ENCODE results near the gene HS6ST1.

Gene HS6ST1

GRCh38 chr2:128357506-128358370 lies 39.1 kb upstream of the HS6ST1 start:
- Histone ChIP-seq H3K4me1 (no peaks in the 10 kb centered on the region), H3K9ac (no peak overlapping the region), H2AFZ (no peak overlapping the region), H3K9me3 (ENCODE audit: control insufficient read depth, low read length) (no peaks in the 10 kb centered on the region), H3K4me3 (ENCODE audit: low read depth, low read length) (no peak overlapping the region), H3K36me3 (ENCODE audit: control insufficient read depth, insufficient read depth, low read length) (no peaks in the 10 kb centered on the region), H3K27me3 (ENCODE audit: control insufficient read depth, insufficient read depth, low read length) (no peaks in the 10 kb centered on the region), H3K27ac (no peak overlapping the region), H3K4me2 (ENCODE audit: low read length) (no peak overlapping the region), H3K79me2 (no peaks in the 10 kb centered on the region)
- TF ChIP-seq, protein P1, sequence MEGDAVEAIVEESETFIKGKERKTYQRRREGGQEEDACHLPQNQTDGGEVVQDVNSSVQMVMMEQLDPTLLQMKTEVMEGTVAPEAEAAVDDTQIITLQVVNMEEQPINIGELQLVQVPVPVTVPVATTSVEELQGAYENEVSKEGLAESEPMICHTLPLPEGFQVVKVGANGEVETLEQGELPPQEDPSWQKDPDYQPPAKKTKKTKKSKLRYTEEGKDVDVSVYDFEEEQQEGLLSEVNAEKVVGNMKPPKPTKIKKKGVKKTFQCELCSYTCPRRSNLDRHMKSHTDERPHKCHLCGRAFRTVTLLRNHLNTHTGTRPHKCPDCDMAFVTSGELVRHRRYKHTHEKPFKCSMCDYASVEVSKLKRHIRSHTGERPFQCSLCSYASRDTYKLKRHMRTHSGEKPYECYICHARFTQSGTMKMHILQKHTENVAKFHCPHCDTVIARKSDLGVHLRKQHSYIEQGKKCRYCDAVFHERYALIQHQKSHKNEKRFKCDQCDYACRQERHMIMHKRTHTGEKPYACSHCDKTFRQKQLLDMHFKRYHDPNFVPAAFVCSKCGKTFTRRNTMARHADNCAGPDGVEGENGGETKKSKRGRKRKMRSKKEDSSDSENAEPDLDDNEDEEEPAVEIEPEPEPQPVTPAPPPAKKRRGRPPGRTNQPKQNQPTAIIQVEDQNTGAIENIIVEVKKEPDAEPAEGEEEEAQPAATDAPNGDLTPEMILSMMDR (IDR thresholded peaks at IDR 0.05), result no peak

DNA sequence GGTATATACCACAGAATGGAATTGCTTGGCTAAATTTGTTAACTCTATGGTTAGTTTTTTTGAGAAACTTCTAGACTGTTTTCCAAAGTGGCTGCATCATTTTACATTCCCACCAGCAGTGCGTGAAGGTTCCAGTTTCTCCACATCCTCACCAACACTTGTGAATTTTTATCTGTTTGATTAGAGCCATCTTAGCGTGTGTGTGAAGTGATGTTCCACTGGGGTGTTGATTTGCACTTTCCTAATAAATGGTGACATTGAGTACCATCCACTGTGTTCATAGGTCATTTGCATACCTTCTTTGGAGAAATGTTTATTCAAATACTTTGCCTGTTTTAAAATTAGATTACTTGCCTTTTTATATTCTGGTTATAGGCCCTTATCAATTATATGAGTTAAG lies 37.5 kb upstream of the HS6ST1 start:
- no peaks in the 10 kb centered on the region for H3K4me1 ChIP-seq
- no peak overlapping the region for H2AFZ ChIP-seq
- no peaks in the 10 kb centered on the region for H3K9me3 ChIP-seq (ENCODE audit: control insufficient read depth, low read length)
- H3K9ac ChIP-seq, result no peak overlapping the region
- H3K27ac ChIP-seq, result no peak overlapping the region
- TF ChIP-seq, protein P1 (IDR thresholded peaks at IDR 0.05), result no peak
- H3K79me2 ChIP-seq, result no peaks in the 10 kb centered on the region
- H3K27me3 ChIP-seq (ENCODE audit: control insufficient read depth, insufficient read depth, low read length), result no peaks in the 10 kb centered on the region
- H3K4me3 ChIP-seq (ENCODE audit: low read depth, low read length), result no peak overlapping the region
- H3K4me2 ChIP-seq (ENCODE audit: low read length), result no peak overlapping the region
- H3K36me3 ChIP-seq (ENCODE audit: control insufficient read depth, insufficient read depth, low read length), result no peaks in the 10 kb centered on the region

DNA sequence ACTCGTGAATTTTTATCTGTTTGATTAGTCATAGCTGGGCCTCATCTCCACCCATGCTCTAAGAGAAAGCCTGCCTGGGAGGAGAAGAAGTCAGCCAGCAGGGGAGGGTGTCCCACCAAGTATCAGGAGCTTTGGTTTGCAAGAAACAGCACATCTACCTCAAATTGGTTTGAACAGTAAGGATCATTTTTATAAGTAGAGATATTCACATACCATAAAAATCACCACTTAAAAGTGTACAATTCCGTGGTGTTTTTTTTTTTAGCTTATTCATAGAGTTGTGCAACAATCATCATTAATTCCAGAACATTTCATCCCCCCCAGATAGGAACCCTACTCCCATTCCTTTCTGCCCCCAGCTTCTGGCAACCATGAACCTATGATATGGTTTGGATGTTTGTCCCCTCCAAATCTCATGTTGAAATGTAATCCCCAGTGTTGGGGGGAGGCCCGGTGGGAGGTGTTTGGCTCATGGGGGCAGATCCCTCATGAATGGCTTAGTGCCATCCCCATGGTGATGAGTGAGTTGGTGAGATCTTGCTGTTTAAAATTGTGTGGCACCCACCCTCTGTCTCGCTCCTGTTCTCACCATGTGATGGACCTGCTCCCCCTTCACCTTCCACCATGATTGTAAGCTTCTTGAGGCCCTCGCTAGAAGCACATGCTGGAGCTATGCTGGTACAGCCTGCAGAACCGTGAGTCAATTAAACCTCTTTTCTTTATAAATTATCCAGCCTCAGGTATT lies 36.2 kb upstream of the HS6ST1 start:
- Histone ChIP-seq H3K27ac (no peak overlapping the region), H2AFZ (no peak overlapping the region), H3K4me2 (ENCODE audit: low read length) (no peak overlapping the region), H3K9ac (no peak overlapping the region), H3K79me2 (no peaks in the 10 kb centered on the region), H3K9me3 (ENCODE audit: control insufficient read depth, low read length) (no peaks in the 10 kb centered on the region), H3K4me3 (ENCODE audit: low read depth, low read length) (no peak overlapping the region), H3K4me1 (no peaks in the 10 kb centered on the region), H3K27me3 (ENCODE audit: control insufficient read depth, insufficient read depth, low read length) (no peaks in the 10 kb centered on the region), H3K36me3 (ENCODE audit: control insufficient read depth, insufficient read depth, low read length) (no peaks in the 10 kb centered on the region)
- TF ChIP-seq, protein P1 (IDR thresholded peaks at IDR 0.05), result no peak

DNA sequence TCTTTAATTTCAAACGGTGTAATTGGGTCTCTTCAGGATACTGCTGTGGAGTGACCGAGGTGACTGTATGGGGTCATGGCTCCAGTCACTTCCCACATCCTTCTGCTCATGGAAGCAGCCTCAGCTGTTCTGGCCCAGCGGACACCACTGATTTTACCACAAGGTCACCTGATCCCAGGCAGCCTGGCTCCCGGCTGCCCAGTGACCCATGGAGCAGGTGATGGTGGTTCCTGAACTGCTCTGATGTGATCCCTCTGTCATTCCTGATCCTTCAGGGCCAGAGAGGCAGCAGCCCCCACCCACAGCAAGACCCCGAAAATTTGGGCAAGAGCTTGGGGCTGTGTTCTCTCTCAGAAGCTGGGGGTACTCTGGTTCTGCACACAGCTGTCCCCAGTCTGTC lies 35.5 kb upstream of the HS6ST1 start:
- Histone ChIP-seq H3K79me2 (no peaks in the 10 kb centered on the region), H3K27ac (no peak overlapping the region)

More for the DNA sequence above, 35.5 kb upstream of the HS6ST1 start:
- Histone ChIP-seq H3K36me3 (ENCODE audit: control insufficient read depth, insufficient read depth, low read length) (no peaks in the 10 kb centered on the region), H3K4me2 (ENCODE audit: low read length) (no peak overlapping the region), H3K4me3 (ENCODE audit: low read depth, low read length) (no peak overlapping the region), H3K9ac (no peak overlapping the region), H3K4me1 (no peaks in the 10 kb centered on the region), H3K27me3 (ENCODE audit: control insufficient read depth, insufficient read depth, low read length) (no peaks in the 10 kb centered on the region), H3K9me3 (ENCODE audit: control insufficient read depth, low read length) (no peaks in the 10 kb centered on the region), H2AFZ (no peak overlapping the region)
- TF ChIP-seq, protein P1 (IDR thresholded peaks at IDR 0.05), result no peak
